ENCODE results near the gene MAB21L1.

The MAB21L1 gene

GRCh38 chr13:35475960-35476943 lies at the start of gene MAB21L1:
Gene MAB21L1 (minus strand): TSS chr13:35476689. CDS start chr13:35476138, 551 bp downstream.
- intact Hi-C loops (cut with DNase I) = no loop called here
- peak in 30 of 42 donors; percentile 10 to 62 (median 38) for DNase-seq

DNA sequence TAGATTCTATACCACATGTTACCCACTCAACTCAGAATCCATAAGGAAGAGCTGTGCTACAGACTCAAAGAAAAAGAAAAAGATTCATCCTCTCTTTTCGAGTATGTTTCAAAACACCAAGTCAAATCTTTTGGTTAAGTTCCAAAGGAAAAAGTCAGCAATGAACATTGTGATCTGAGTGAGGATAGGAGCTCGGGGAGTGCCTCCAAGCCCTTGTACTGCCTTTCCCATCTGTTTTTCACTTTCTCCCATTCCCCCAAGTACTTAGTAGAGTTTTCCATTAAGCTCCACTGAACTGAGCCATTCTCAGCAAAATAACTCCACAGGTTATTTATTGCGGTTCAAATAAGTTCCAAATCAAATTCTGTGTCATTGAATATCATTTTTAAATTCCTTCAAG lies 47.7 kb upstream of the MAB21L1 start:
- DNase-seq = no peak
- intact Hi-C loops (cut with DNase I) = no loop called here

- intact Hi-C loops (cut with DNase I) = no loop called here
- peak in 8 of 42 donors; percentile 19 to 62 (median 32) for DNase-seq
Measured at GRCh38 chr13:35518337-35518946, 42.0 kb upstream of the MAB21L1 start.

- peak in 2 of 42 donors; percentile 24 to 43 for DNase-seq
- intact Hi-C loops (cut with DNase I) = no loop called here
Measured at GRCh38 chr13:35514801-35515502, 38.5 kb upstream of the MAB21L1 start.

DNA sequence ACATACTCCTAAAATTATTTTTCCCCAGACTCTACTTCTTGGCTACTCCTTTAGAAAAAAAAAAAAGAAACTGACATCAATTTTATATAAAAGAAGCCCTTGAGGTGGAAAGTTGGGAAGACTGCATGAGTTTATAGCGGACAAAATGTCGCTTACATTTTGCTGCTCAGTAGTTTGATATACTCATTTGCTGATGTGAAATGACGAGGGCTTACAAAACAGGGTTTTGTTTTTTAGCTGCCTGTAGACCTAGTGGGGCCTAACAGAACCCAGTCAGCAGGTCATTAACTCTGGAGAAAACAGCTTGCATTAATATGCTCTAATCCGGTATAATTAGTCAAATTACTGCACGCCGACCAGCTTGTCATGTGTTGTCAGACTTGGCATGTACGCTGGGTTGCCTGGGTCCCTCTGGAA lies 37.6 kb upstream of the MAB21L1 start:
- intact Hi-C loops (cut with DNase I) = no loop called here

DNA sequence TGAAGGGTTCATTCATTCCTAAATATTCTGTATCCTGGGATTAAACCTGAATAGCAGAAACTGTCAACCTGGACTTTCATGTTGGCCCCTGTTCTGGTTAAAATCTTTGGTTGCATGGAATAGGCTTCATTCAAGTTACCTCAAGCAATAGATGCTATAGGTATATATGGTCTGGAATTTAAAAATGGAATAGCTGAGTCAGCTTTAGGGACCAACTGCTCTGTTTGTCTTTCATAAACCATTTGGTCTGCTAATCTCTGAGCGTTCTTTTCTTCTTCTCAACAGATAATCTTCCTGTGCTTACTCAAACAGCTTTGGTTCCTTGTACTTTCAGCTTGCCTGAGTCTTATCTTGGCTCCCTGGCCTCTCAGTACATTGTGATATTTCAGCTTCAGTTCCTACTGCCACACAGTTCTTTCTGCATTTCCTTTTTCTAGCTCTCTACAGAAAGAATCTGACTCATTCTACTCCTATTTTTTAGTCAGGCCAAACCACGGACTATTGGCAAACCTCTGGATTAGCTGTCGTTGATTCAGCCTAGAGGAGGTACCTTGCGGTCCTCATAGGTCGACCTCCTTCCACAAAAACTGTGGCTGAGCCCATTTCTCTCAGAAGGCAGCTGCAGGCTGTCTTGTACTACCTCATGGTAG lies 35.9 kb upstream of the MAB21L1 start:
- intact Hi-C loops (cut with DNase I) = no loop called here
- no peak for DNase-seq

More for the DNA sequence above, 37.6 kb upstream of the MAB21L1 start:
- no peak for DNase-seq

DNA sequence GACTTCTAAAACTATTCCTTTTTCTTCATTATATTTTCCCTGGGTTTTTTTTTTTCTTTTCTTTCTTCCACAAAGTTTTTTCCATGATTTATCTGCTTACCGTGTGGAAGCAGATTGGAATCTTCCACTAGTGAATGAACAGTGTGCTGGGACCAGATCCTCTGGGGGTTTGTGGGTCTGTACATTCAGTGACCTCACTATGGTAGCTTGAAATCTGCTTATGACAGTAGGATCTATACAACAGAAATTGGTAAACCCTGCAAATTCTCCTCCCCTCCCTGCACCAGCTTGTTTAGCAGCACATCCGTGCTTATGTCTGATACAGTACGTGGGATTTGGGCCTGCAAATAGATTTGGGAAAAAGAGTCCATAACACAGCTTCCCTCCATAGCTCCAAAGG lies 26.0 kb upstream of the MAB21L1 start:
- DNase-seq = no peak
- intact Hi-C loops (cut with DNase I) = no loop called here

GRCh38 chr13:35501661-35502235 lies 25.3 kb upstream of the MAB21L1 start:
- no peak for DNase-seq
- intact Hi-C loops (cut with DNase I) = no loop called here

DNA sequence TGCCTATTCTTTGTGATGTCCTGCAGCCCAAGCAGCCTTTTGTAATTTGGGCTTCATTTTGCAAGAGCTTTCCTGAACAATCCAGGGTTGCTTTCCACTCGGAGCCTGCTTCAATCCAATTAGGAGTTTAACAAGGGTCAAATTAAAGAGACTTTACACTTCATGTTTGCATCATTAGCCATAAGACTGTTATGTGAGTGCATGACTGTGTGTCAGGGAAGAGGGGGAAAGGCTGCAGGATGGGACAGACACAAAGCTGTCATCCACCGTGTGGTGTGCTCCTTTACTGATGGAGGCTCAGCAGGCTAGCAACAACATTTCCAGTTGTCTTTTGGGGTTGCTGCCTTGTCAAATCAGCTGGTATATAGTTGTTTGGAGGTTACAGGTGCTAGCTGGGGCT lies 23.7 kb upstream of the MAB21L1 start:
- intact Hi-C loops (cut with DNase I) = no loop called here
- no peak for DNase-seq

GRCh38 chr13:35499676-35500075 lies 23.2 kb upstream of the MAB21L1 start:
- intact Hi-C loops (cut with DNase I) = no loop called here
- DNase-seq = peak in 1 of 42 donors; percentile 38

GRCh38 chr13:35499196-35499662 lies 22.7 kb upstream of the MAB21L1 start:
- DNase-seq = no peak
- intact Hi-C loops (cut with DNase I) = no loop called here

- intact Hi-C loops (cut with DNase I) = no loop called here
- no peak for DNase-seq
Measured at GRCh38 chr13:35498231-35498630, 21.7 kb upstream of the MAB21L1 start.

- intact Hi-C loops (cut with DNase I) = no loop called here
Measured at GRCh38 chr13:35496761-35497386, 20.4 kb upstream of the MAB21L1 start.

GRCh38 chr13:35496006-35496405 lies 19.5 kb upstream of the MAB21L1 start:
- intact Hi-C loops (cut with DNase I) = no loop called here

More at GRCh38 chr13:35496761-35497386, 20.4 kb upstream of the MAB21L1 start:
- no peak for DNase-seq

DNA sequence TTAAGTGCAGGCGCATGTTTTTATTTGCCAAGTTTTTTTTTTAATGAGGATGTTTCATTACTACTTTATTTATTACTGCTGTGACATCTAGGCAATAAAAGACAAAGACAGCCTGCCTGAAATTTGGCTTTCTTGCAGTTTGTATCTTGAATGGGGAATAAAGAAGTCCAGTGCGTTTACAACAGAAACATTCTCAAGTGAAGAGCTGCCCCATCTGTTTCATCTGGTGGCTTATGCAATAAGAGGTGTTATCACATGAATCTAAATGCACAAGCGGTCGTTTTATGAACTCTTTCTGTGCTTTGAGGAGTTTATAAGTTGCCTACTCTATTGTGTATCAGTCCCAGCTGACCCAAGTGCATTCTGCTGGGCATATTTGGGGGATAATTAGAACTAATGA lies 12.6 kb upstream of the MAB21L1 start:
- intact Hi-C loops (cut with DNase I) = no loop called here
- DNase-seq = no peak

More at GRCh38 chr13:35496006-35496405, 19.5 kb upstream of the MAB21L1 start:
- DNase-seq = no peak

GRCh38 chr13:35485424-35485823 lies 8.9 kb upstream of the MAB21L1 start:
- DNase-seq = no peak
- intact Hi-C loops (cut with DNase I) = no loop called here

DNA sequence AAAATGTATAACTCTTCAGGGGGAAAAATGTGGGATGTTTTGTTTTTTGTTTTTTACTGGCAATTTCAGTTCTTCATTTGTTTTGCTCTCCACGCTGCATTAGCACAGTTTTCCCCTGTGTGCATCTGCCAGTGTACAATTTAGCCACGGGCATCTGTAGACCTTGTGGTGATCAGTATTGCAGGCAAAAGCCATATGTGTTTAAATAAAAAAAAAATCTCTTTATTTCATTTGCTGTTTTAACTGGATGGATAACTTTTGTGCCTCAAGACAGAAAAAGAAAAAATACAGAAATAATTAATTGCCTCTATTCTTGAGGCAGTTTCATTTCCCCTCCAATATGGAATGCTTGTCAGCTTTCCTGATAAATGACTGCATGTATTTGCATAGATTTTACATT lies 7.9 kb upstream of the MAB21L1 start:
- DNase-seq = no peak
- intact Hi-C loops (cut with DNase I) = no loop called here

GRCh38 chr13:35483761-35484160 lies 7.3 kb upstream of the MAB21L1 start:
- DNase-seq = no peak
- intact Hi-C loops (cut with DNase I) = no loop called here

All from head of caudate nucleus (tissue), 42 donors.